GM21526 (cell line): ENCODE data around the gene NRXN2.

Experiments
- ATAC-seq: cut with Tn5 transposase; IDR thresholded peaks from one replicate; pipeline ENCODE4 v1.9.1; 2021; ENCODE audit warnings: moderate library complexity; ENCODE audit not compliant: unreplicated experiment, low FRiP score

Gene NRXN2

DNA sequence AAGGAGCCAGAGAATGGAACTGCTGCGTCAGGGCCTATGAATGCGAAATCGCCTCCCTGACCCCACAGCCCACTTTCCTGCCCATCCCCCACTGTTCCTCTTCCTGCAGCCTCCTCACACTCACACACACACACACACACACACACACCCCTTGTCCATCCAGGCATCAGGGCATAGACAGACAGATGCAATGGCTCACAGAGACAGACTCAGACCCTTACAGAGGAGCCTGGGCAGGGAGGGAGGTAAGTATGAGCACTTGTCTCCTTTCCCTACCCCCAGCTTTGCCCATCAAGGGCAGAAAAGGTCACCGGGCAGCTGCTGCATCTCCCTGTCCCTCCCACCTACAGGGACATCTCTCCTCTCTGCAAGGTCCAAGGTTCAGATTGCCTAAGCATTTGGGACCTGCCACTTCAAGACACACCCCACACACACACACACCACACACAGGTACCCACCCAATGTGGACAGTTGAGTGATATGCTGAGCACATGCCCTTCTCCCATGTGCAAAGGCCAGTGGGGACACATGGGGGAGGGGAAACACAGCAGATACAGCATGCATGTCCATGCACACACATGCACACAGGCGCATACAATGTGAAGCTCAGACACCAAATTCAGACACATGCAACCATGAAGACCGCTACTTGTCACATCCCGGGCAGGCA lies 2.0 kb upstream of the NRXN2 start:
- no peak for ATAC-seq

DNA sequence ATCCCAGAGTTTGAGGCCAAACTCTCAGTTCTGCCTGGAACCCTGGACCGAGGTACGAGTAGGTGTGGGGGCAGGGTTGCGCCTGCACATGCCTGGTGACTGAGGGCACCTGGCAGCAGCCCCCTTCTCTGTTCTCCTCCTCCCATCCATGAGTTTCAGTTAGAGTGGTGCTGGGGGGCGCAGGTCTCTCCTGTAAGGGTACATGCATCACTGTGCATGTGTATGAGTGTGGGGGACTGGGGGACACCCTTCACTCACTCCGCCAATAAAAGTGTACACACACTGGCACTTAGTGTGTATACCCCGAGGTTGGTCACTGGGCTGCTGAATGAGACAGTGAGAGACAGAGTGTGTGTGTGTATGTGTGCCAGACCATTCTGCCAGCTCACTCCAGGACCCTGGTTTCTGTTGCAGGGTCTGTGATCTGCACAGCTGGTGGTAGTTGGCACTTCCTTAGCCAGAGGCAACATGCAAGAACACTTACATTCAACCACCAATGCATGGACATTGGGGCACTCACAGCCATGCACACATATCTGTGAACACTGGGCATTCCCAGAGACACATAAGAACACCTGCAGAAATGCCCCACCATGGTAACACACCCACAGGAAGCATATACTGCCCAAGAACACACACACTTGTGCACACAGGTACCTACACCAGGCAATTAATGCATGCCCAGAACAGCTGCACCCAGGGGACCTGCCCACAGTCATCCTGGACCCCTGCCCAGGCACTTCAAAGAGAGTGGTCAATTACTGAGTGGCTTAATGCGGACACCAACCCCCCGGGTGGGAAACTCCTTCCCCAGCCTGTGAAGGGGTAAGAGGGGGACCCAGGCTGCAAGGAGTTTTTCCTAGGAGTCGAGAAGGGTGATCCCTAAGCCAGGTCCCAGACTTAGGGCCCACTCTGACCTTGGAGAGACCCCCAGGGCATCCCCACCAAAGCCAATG lies 1.2 kb upstream of the NRXN2 start:
- no peak for ATAC-seq

DNA sequence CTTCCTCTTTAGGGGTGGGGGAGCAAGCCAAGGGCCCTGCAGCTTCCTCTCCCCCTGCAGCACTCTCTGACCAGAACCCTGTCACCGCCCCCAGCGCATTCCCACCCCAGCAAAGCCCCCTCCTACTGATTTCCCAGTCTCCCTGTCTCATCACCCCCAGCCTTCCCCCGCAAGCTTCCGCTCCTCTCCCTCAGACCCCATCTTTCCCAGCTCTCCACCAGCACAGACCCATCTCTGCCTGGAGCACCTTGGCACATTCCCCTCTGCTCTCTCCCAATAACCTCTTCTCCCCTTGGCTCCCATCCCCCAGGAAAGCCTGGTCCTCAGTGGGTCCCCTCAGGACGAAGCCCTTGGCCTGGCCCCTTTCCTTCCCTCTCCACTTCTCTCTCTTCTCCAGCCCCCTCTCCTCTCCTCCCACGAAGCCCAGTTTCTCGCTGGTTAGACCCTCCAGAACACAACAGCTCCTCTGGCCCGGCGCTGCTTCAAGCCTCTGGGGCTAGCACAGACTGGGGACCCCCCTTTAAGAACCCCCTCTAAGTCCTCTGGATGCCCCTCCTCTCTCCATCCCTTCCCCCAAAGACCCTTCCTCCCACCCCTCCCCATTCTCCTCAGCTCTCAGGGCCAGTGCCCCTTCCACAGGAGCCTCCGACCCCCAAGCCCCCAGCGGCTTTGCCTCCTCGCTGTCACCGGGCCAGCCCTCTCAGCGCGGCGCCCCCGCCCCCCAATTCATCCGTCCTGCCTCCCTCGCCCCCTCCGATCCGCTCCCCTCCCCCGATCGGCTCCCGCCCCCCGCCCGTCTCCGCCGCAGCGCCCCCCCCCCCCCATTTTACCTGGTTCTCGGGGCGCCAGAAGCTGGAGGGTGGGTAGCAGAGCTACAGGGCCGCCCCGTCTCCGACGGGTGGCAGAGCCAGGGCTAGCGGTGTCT lies 594 bp downstream of the NRXN2 start:
- ATAC-seq: no peak

DNA sequence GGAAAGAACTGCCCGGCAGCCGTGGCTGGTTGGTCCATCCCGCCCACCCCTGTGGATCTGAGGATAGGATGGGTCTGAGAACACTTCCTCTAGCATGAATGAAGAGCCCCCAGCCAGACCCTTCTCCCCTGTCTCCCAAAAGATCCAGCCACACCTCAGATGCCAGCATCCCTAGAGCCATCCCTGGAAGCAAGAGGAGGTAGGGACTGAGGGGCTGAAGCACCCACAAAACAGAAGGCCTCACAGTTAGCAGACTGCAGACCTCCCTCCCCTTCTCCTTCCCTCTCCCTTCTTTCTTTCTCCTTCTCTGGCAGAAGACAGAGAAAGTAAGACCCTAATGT lies 1.7 kb downstream of the NRXN2 start:
- ATAC-seq: no peak

DNA sequence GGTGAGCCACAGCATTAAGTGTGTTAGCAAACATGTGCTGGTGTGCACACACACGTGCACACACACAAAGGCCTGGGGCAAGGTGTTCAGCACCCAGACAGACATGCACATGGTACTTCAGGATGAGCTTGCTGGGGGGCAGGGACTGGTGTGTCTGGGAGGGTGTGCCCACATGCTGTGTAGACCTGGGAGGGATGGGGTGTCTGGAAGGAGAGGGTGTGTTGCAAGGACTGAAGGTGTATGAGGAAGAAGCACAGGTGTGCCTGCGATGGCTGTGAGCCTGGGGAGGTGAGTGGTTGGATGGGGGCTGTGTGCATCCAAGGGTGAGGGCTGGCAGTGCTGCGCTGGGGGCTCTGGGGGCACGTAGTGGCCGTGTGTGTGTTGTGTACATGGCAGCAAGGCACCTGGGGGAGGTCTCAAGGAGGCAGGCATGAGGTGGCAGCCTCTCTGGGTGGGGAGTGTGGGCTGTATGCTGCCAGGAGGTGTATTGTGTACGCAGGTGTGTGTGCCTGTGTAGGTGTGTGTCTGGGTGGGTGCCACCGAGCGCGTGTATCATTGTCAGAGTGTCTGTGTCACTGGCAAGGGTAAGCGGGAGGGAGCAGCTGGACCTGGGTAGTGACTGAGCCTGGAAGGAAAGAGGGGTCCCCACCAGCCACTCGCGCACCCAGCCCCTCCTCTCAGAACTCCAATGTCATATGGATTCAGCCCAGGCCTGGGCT lies 2.2 kb downstream of the NRXN2 start:
- ATAC-seq: no peak

- no peak for ATAC-seq
Observed at GRCh38 chr11:64720167-64720566, 2.8 kb downstream of the NRXN2 start.

- no peak for ATAC-seq
Observed at GRCh38 chr11:64719406-64719805, 3.6 kb downstream of the NRXN2 start.

DNA sequence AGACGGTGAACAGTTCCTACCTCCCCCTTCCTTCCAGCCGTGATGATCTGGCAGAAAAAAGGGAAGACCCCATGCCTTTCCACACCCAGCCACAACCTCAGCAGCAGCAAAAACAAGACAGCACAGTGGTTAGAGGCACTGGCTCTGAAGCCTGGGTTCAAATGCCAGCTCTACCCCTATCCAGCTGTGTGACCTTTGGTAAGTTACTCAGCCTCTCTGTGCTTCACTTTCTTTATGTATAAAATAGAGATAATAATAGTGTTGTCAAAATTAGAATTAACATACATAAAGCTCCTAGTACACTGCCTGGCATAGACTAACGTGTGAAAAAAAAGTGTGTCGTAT lies 4.2 kb downstream of the NRXN2 start:
- ATAC-seq: no peak

- ATAC-seq: no peak
Observed at GRCh38 chr11:64718084-64718779, 4.8 kb downstream of the NRXN2 start.

GRCh38 chr11:64717268-64717578 lies 5.8 kb downstream of the NRXN2 start:
- no peak for ATAC-seq

DNA sequence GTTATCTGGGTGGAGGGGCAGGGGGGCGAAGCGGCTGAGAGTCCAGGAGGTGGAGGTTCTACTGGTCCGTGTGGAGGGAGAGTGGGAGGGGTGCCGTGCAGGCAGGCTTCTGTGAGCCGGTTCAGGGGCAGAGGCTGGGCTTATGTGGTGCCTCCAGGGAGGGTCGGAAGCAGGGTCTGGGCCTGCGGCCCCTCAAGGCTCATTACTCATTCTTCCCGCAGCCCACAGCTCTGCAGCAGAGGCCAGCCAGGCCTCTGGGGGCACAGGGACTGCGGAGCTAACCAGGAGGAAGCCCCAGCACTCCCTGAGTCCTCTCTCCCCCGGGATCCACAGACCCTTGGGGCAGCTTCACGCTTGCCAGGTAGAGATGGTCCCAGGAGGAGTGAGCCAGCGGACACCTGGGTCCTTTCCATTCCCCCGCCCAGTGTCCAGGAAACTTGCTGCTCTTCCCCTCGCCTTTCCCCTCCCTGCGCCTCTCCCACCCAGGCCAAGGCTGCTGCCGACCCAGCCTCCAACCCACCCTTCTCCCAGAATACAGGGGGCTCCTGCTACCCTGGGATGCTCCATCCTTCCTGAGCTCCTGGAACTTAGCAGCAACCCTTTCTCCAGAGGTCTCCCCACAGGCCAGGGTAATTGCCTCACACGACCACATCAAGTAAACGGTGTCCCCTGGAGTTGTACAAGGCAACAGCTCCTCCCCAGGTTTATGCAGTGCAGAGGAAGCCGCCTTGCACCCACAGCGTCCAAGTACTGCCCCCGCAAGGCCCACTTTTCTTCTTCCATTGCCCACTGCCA lies 6.3 kb downstream of the NRXN2 start:
- no peak for ATAC-seq

DNA sequence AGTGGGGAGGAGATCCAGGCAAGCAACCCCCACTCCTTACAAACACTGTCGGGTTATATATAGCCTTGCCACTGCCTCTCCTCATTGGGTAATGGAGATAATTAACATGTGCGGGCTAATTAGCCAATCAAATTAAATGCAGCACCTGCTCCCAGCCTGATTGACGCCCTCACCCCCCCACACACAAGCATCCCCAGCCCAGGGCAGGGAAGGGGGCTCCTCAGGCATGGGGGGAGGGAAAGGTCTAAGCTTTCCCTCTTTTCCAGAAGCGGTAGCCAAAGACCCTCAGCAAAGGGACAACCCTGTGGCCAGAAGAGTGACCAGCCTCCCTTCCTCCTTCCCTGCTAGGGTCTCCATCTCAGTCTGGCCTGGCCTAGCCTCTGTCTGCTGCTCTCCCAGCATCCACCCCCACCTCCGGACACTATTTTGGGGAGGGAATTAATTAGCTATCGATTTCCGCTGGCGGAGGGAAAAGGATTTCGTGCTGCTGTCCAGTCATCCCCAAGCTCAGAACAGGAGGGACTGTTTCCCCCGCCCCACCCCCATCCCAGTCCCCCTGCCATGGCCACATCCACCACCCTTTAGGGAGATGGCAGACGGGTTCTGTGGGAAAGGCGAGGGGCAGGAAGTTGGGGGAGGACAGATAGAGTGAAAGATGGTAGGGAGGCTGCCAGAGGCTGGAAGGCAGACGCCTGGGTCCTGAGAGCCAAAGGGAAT lies 7.1 kb downstream of the NRXN2 start:
- ATAC-seq: no peak

- no peak for ATAC-seq
Observed at GRCh38 chr11:64715110-64715509, 7.9 kb downstream of the NRXN2 start.

DNA sequence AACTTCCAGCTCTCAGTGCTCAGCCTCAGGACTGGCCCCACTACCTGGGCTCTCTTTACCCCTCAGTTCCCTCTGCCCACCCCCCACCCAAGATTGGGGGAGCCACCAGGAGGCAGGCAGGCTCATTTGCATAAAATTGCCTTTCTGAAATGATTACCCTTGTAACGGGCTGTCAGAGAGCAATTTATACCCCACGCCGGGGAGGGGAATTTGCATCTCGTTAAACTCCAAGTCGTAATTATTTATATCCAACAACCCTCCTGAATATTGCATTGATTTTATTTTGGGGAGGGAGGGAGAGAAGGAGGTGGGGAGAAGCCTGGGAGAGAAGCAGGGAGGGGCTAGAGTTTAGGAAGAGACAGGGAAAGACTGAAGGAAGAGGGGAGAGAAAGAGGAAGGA lies 8.3 kb downstream of the NRXN2 start:
- ATAC-seq: no peak

GRCh38 chr11:64713781-64714363 lies 9.1 kb downstream of the NRXN2 start:
- no peak for ATAC-seq

DNA sequence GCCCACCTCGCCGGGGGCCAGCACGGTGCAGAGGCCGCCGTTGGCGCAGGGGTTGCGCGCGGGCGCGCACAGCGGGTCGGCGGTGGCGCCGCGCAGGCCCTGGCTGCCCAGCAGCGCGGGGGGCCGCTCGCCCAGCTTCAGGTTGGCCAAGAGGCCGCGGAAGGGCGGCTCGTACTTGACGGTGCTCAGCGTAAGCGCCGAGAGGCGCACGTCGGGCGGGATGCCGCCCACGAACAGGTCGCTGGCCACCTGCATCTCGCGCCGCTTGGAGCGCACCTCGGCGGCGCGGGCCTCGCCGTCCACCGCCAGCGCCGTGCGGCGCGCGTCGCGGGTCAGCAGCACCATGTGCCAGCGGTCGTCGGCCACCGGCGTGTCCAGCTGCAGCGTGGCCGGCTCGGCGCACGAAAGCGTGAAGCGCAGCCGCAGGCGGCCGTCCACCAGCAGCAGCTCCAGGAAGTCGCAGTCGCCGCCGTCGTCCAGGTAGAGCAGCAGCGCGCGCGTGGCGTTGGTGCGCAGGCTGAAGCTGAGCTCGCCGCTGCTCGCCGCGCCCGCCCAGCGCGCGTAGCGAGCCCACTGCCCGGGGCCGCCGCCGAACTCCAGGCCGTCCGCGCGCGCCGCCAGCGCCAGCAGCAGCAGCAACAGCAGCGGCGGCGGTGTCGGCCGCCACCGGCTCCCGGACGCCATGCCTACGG lies 9.8 kb downstream of the NRXN2 start:
- ATAC-seq: no peak

DNA sequence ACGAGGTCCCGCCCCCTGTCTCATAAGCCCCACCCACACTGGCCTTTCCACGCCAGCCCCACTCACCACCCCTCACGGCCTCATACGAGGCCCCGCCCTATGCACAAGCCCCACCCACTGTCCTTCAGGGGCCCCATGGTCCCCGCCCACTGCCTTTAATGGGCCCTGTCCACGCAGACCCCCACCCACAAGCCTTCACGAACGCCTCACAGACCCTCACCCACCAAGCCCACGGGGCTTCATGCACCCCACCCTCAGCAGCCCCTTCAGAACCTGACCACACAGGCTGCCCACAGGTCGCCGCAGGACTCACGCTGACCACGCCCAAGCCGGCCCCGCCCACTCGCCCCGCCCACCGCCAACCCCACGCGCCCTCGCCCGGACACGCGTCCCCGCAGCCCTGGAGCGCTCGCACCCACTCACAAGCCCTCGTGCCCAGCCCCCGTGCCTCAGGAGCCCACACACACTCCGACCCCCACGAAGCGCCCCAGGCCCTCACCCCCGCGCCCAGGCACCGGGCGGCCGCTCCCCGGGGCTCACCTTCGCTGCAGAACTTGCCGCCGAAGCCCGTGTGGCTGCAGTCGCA lies 10.5 kb downstream of the NRXN2 start:
- ATAC-seq: no peak
